PFSK-1 (cell line): ENCODE data around the gene MTG1.

Source experiments
- POLR2AphosphoS5 ChIP-seq: IDR thresholded peaks from 2 replicates; pipeline ENCODE4 v1.6.1; 2012; ENCODE audit warnings: low read depth, mild to moderate bottlenecking, control low read depth, low read length, moderate library complexity
- REST ChIP-seq, 2 experiments: IDR thresholded peaks; 2 replicates each; pipeline versions ENCODE4 v1.6.1 to v1.8.0; 2011 to 2012; ENCODE audit warnings: low read depth in 2 of 2, low read length in 2 of 2, control low read depth in 1 of 2, inconsistent platforms in 1 of 2, mild to moderate bottlenecking in 1 of 2, moderate library complexity in 1 of 2; ENCODE audit not compliant: insufficient read depth in 1 of 2
- SIN3A ChIP-seq: IDR thresholded peaks from 2 replicates; pipeline ENCODE4 v1.6.1; 2012; ENCODE audit warnings: mild to moderate bottlenecking, low read length, moderate library complexity, borderline replicate concordance; ENCODE audit not compliant: insufficient read depth
- TAF1 ChIP-seq: IDR thresholded peaks from 2 replicates; pipeline ENCODE4 v1.6.1; 2012; ENCODE audit warnings: low read length, control low read depth, borderline replicate concordance; ENCODE audit not compliant: insufficient read depth

GRCh38 chr10:133353202-133353959 is 40.6 kb upstream of the MTG1 start:
- TF ChIP-seq POLR2AphosphoS5 (no peak), TAF1 (no peak), REST (IDR thresholded peaks at IDR 0.05; ENCODE audit: insufficient read depth in 1 of 2, low read depth in 2 of 2, low read length in 2 of 2) (no peak), SIN3A (no peak)
